ENCODE measurements around the gene ACVR1B.
A peak's percentile ranks its signal among the peaks of the same experiment; 100 is the strongest.

Gene ACVR1B

DNA sequence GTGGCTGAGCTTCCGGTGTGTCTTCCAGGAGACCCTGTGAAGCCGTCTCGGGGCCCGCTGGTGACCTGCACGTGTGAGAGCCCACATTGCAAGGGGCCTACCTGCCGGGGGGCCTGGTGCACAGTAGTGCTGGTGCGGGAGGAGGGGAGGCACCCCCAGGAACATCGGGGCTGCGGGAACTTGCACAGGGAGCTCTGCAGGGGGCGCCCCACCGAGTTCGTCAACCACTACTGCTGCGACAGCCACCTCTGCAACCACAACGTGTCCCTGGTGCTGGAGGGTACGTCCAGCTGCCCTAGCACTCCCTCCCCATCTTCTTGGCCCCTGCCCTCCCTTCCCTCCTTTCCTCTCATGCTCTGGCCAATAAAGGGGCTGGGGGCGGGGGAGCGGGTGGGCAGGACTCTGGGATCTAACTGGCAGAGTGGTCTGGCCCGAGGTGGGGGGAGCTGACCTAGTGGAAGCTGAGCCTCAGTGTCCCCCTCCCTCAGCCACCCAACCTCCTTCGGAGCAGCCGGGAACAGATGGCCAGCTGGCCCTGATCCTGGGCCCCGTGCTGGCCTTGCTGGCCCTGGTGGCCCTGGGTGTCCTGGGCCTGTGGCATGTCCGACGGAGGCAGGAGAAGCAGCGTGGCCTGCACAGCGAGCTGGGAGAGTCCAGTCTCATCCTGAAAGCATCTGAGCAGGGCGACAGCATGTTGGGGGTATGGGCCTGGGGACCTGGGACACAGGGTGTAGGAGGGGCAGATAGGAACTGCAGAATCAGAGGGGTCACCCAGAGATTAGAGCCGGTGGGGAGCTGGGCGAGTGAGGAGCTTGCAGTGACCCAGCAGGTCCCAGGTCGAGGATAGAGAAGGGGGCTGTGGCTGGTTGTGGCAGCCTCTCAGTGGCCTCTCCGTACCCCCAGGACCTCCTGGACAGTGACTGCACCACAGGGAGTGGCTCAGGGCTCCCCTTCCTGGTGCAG is 38.1 kb upstream of the ACVR1B start:
- TF ChIP-seq, protein P1, sequence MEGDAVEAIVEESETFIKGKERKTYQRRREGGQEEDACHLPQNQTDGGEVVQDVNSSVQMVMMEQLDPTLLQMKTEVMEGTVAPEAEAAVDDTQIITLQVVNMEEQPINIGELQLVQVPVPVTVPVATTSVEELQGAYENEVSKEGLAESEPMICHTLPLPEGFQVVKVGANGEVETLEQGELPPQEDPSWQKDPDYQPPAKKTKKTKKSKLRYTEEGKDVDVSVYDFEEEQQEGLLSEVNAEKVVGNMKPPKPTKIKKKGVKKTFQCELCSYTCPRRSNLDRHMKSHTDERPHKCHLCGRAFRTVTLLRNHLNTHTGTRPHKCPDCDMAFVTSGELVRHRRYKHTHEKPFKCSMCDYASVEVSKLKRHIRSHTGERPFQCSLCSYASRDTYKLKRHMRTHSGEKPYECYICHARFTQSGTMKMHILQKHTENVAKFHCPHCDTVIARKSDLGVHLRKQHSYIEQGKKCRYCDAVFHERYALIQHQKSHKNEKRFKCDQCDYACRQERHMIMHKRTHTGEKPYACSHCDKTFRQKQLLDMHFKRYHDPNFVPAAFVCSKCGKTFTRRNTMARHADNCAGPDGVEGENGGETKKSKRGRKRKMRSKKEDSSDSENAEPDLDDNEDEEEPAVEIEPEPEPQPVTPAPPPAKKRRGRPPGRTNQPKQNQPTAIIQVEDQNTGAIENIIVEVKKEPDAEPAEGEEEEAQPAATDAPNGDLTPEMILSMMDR (IDR thresholded peaks at IDR 0.05; ENCODE audit: insufficient read depth, low read depth, low read length, missing control alignments), result peak; percentile 7
- no peak overlapping the region for H3K4me3 ChIP-seq (ENCODE audit: low read depth, low read length)
- DNase-seq (ENCODE audit: low read depth), result no peak

DNA sequence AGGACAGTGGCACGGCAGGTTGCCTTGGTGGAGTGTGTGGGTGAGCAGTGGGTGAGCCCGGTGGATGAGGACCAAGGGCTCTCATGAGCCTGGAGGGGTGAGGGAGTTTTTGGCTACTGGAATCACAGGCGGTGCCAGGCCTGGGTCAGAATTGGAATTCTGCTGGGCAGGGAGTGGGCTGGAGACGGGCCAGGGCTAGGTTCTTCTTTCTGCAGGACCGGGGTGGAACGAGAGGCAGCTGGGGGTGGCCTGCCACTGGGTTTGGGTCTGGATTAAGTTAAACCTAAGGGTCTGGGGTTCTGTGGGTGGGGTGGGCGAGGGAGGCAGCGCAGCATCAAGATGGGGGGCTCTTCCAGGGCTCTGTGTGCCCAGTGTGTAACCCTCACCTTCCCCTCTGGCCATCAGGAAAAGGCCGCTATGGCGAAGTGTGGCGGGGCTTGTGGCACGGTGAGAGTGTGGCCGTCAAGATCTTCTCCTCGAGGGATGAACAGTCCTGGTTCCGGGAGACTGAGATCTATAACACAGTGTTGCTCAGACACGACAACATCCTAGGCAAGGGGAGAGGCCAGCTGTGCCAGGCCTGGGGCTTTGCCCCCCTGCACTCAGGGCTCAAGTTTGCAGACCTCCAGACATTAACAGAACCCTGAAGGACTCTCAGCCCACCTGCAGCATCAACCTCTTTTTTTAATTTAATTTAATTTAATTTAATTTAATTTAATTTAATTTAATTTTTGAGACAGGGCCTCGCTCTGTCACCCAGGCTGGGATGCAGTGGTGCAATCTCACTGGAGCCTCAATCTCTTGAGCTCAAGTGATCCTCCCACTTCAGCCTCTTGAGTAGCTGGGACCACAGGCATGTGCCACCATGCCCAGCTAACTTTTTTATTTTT is 37.2 kb upstream of the ACVR1B start:
- H3K4me3 ChIP-seq (ENCODE audit: low read depth, low read length), result no peak overlapping the region
- no peak for DNase-seq (ENCODE audit: low read depth)
- TF ChIP-seq, protein P1 (IDR thresholded peaks at IDR 0.05; ENCODE audit: insufficient read depth, low read depth, low read length, missing control alignments), result no peak

DNA sequence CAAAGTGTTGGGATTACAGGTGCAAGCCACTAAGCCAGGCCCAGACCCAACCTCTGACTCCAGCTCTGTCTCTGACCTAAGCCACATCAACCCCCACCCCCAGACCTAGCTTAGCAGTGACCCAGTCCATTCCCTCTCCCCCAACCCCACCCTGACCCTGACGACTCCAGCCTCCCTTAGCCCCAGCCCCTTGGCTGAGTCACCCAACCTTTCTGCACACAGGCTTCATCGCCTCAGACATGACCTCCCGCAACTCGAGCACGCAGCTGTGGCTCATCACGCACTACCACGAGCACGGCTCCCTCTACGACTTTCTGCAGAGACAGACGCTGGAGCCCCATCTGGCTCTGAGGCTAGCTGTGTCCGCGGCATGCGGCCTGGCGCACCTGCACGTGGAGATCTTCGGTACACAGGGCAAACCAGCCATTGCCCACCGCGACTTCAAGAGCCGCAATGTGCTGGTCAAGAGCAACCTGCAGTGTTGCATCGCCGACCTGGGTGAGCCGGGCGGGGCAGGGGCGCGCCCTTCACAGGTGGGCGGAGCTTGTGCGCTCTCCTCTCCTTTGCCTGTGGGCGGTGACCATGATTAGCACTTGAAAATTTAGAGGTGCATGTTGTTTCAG is 36.4 kb upstream of the ACVR1B start:
- no peak for DNase-seq (ENCODE audit: low read depth)
- TF ChIP-seq, protein P1 (IDR thresholded peaks at IDR 0.05; ENCODE audit: insufficient read depth, low read depth, low read length, missing control alignments), result no peak
- no peak overlapping the region for H3K4me3 ChIP-seq (ENCODE audit: low read depth, low read length)

DNA sequence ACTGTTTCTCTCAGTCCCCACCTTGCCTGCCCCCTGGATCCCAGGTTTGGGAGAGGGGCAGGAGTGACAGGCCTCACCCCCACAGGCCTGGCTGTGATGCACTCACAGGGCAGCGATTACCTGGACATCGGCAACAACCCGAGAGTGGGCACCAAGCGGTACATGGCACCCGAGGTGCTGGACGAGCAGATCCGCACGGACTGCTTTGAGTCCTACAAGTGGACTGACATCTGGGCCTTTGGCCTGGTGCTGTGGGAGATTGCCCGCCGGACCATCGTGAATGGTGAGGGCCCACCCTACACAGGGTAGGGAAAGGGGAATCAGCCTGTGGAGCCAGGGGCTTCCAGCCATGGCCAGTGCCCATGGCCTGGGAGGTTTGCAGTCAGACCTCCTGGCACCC is 35.5 kb upstream of the ACVR1B start:
- no peak for DNase-seq (ENCODE audit: low read depth)
- TF ChIP-seq, protein P1 (IDR thresholded peaks at IDR 0.05; ENCODE audit: insufficient read depth, low read depth, low read length, missing control alignments), result no peak
- H3K4me3 ChIP-seq (ENCODE audit: low read depth, low read length), result no peak overlapping the region

DNA sequence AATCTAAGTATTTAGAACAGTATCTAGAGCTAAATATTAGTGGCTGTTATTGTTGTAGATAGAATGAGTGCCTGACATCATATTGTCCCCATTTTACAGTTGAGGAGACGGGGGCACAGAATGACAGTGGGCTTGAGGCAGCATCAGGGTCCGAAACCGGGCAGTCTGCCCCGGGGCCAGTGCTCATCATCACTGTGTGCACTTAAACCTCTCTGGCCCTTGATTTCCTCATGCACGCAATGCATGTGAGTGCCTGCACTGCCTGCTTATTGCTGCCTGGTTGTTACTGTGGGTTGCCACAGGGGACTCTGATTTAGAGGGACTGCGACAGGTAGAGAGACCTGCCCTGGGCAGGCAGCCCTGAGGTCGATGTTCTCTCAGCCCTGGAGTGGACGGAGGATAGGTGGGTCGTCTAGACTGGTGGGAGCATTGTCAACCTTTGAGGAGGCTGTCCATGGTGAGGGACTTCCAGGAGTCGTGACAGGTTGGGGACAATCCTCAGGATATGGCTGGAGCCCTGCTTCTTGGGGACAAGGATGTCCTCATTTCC is 34.4 kb upstream of the ACVR1B start:
- no peak overlapping the region for H3K4me3 ChIP-seq (ENCODE audit: low read depth, low read length)
- TF ChIP-seq, protein P1 (IDR thresholded peaks at IDR 0.05; ENCODE audit: insufficient read depth, low read depth, low read length, missing control alignments), result no peak
- DNase-seq (ENCODE audit: low read depth), result no peak

DNA sequence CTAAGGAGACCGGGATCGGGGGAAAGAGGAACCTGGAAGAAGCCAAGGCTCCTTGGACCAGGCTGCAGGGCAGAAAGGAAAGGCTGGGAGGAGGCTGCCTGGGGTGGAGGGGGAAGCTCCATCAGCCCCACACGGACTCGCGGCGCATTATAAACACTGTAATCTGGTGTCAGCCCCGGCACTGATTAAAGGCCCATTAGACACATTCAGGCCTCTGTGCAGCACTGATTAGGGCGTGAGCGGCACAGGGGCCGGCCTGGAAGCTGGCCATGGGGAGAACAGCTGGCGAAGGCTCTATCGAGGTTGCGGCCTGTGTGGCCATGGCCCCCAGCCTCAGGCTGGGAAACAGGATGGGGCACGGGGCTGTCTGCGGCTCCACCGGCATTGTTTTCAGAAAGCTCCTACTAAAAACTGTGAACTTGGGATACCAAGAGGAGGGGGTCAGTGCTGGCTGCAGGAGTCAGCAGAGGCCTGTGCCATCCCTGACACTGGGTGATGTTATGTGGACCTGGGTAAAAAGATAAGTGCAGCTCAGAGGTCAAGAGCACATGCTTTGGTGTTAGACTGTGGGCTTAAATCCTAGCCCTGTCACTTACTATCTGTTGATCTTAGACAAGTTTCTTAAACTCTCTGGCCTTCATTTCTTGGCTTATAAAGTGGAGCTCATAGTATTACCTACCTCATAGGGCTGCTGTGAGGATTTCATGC is 33.6 kb upstream of the ACVR1B start:
- no peak for DNase-seq (ENCODE audit: low read depth)
- TF ChIP-seq, protein P1 (IDR thresholded peaks at IDR 0.05; ENCODE audit: insufficient read depth, low read depth, low read length, missing control alignments), result no peak
- no peak overlapping the region for H3K4me3 ChIP-seq (ENCODE audit: low read depth, low read length)
